ENCODE results near the gene FGF3.

- TF ChIP-seq CTCF (IDR thresholded peaks at IDR 0.05; ENCODE audit: insufficient read depth, low read depth, low read length): no peak
- no peak for TF ChIP-seq EZH2 (IDR thresholded peaks at IDR 0.05; ENCODE audit: insufficient read depth, low read length)
Measured at GRCh38 chr11:69863544-69864200, 44.5 kb upstream of the FGF3 start.

Measured in astrocyte (in vitro differentiated cells and primary cell).